Neural cell (in vitro differentiated cells): ENCODE data around the gene TMEM131. TPM values are rescaled to one million over a fixed set of nuclear protein-coding genes. Genes with fewer than 3 reads are reported as not detected.
"Not testable (repeated sequence)": the region's sequence is repeated elsewhere in the genome, so short reads cannot be mapped to it uniquely, and the experiment has no call there.

Experiments
- H2AFZ ChIP-seq: fragments of 200-600, 300-800 bp; sonication (generic), shearing (Covaris generic); 2 replicates; pipeline ENCODE4 v1.6.0; 2014; ENCODE audit warnings: low read depth, mild to moderate bottlenecking, antibody characterized with exemption, low read length, moderate library complexity
- H3F3A ChIP-seq: fragments of 200-600 bp; shearing (Covaris generic); 2 replicates; pipeline ENCODE4 v1.6.1; 2016; ENCODE audit warnings: mild to moderate bottlenecking, moderate library complexity, mixed read lengths, antibody characterized with exemption, low read length; ENCODE audit not compliant: insufficient read depth, poor library complexity, severe bottlenecking
- H3K27ac ChIP-seq: fragments of 200-600, 300-800 bp; sonication (generic), shearing (Covaris generic); 2 replicates; pipeline ENCODE4 v1.5.1; 2014; ENCODE audit warnings: mild to moderate bottlenecking, low read length, moderate library complexity
- H3K27me3 ChIP-seq: fragments of 300-800, 200-600 bp; sonication (generic), shearing (Covaris generic); 2 replicates; pipeline ENCODE4 v1.6.0; 2014; ENCODE audit warnings: mild to moderate bottlenecking, low read depth, low read length, moderate library complexity; ENCODE audit not compliant: insufficient read depth
- H3K36me3 ChIP-seq: fragments of 300-800, 200-600 bp; sonication (generic), shearing (Covaris generic); 2 replicates; pipeline ENCODE4 v1.5.1; 2014; ENCODE audit warnings: mild to moderate bottlenecking, antibody characterized with exemption, low read length, moderate library complexity; ENCODE audit not compliant: insufficient read depth
- H3K4me2 ChIP-seq: fragments of 300-800, 200-600 bp; sonication (generic), shearing (Covaris generic); 2 replicates; pipeline ENCODE4 v1.6.0; 2014; ENCODE audit warnings: mild to moderate bottlenecking, low read length
- H3K4me3 ChIP-seq: fragments of 300-800, 200-600 bp; sonication (generic), shearing (Covaris generic); 2 replicates; pipeline ENCODE4 v1.5.1; 2014; ENCODE audit warnings: mild to moderate bottlenecking, low read length, moderate library complexity
- H3K79me2 ChIP-seq: fragments of 200-600 bp; shearing (Covaris generic); replicated peaks from 2 replicates; pipeline ENCODE4 v1.6.0; 2014; ENCODE audit warnings: mild to moderate bottlenecking, low read length, moderate library complexity; ENCODE audit not compliant: insufficient read depth
- H3K9ac ChIP-seq: fragments of 300-800, 200-600 bp; sonication (generic), shearing (Covaris generic); 2 replicates; pipeline ENCODE4 v1.6.1; 2016; ENCODE audit warnings: mild to moderate bottlenecking, low read length, mixed read lengths
- H3K9me2 ChIP-seq: fragments of 200-600 bp; shearing (Covaris generic); 2 replicates; pipeline ENCODE4 v1.6.1; 2016; ENCODE audit warnings: mild to moderate bottlenecking, low read length, mixed read lengths; ENCODE audit not compliant: insufficient read depth
- H3K9me3 ChIP-seq: fragments of 200-600, 300-800 bp; sonication (generic), shearing (Covaris generic); 2 replicates; pipeline ENCODE4 v1.6.1; 2016; ENCODE audit warnings: mild to moderate bottlenecking, mixed run types, low read length, moderate library complexity, mixed read lengths
- H4K20me1 ChIP-seq: fragments of 200-600 bp; shearing (Covaris generic); 2 replicates; pipeline ENCODE4 v1.6.1; 2016; ENCODE audit warnings: mild to moderate bottlenecking, mixed run types; ENCODE audit not compliant: insufficient read depth
- EP300 ChIP-seq: fragments of 450-650 bp; conservative IDR thresholded peaks from 2 replicates; pipeline ENCODE4 v1.6.1; 2014; ENCODE audit warnings: antibody characterized with exemption, mild to moderate bottlenecking, moderate library complexity; ENCODE audit not compliant: poor library complexity, severe bottlenecking
- EZH2 ChIP-seq: fragments of 200-600, 300-800 bp; shearing (Covaris generic), sonication (generic); IDR thresholded peaks from 2 replicates; pipeline ENCODE4 v1.6.1; 2014; ENCODE audit warnings: antibody characterized with exemption, low read length, borderline replicate concordance, mild to moderate bottlenecking; ENCODE audit not compliant: insufficient read depth, poor library complexity, severe bottlenecking
- MXI1 ChIP-seq: fragments of 450-650 bp; conservative IDR thresholded peaks from 2 replicates; pipeline ENCODE4 v1.6.1; 2014; ENCODE audit warnings: antibody characterized with exemption, mild to moderate bottlenecking; ENCODE audit not compliant: poor library complexity, severe bottlenecking
- POLR2AphosphoS5 ChIP-seq: IDR thresholded peaks from 2 replicates; pipeline ENCODE4 v1.6.1; 2012
- RAD21 ChIP-seq: fragments of 450-650 bp; conservative IDR thresholded peaks from 2 replicates; pipeline ENCODE4 v1.6.1; 2014; ENCODE audit warnings: antibody characterized with exemption, mild to moderate bottlenecking, moderate library complexity
- SMC3 ChIP-seq: fragments of 450-650 bp; conservative IDR thresholded peaks from 2 replicates; pipeline ENCODE4 v1.6.1; 2014; ENCODE audit warnings: antibody characterized with exemption, mild to moderate bottlenecking, moderate library complexity; ENCODE audit not compliant: poor library complexity
- TAF1 ChIP-seq: IDR thresholded peaks from 2 replicates; pipeline ENCODE4 v1.6.1; 2012; ENCODE audit warnings: low read depth
- polyA plus RNA-seq: library from polyadenylated mRNA; depleted of rRNA; stranded (reverse); fragments of >200 nt; gene quantifications from 2 replicates; pipeline ENCODE4 v1.2.3, GENCODE V29; 2014
- TF ChIP-seq, protein P1 (sequence below): IDR thresholded peaks from 2 replicates; pipeline ENCODE4 v1.6.1; 2012; ENCODE audit warnings: borderline replicate concordance
- TF ChIP-seq, protein P2 (sequence below): fragments of 450-650 bp; IDR thresholded peaks from 2 replicates; pipeline ENCODE4 v1.5.1; 2014; ENCODE audit warnings: antibody characterized with exemption, mild to moderate bottlenecking, moderate library complexity; ENCODE audit not compliant: poor library complexity, severe bottlenecking

The TMEM131 gene
- polyA plus RNA-seq, 1 donor from 2014 or later = 9.6 TPM

DNA sequence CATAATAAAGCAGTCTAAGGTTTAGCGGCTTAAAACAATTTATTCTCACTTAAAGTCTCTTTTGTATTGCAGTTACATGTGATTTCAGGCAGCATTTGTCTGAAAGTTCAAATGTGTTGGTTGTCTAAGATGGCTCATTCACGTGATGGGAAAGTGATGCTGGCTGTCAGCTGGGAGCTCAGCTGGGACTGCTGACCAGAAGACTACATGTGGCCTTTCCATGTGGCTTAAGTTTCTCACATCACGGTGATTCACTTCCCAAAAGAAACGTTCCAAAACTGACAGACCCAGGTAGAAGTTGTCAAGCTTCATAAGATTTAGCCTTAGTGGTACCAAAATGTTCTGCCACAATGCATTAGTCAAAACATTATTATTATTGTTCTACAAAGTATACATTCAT, 76.9 kb downstream of the TMEM131 start:
- Histone ChIP-seq H2AFZ (no peak overlapping the region), H3F3A (no peaks in the 10 kb centered on the region), H3K4me2 (no peak overlapping the region), H3K36me3 (no peaks in the 10 kb centered on the region), H3K9me3 (no peaks in the 10 kb centered on the region), H3K27ac (no peak overlapping the region), H3K9me2 (no peaks in the 10 kb centered on the region), H3K9ac (no peak overlapping the region), H3K27me3 (no peaks in the 10 kb centered on the region), H3K79me2 (peaks cover 13% of the 10 kb centered on the region), H3K4me3 (no peak overlapping the region), H4K20me1 (no peaks in the 10 kb centered on the region)
- TF ChIP-seq RAD21 (no peak), EZH2 (no peak), SMC3 (no peak), TAF1 (no peak), EP300 (no peak), MXI1 (no peak), POLR2AphosphoS5 (no peak)
- TF ChIP-seq, protein P1, sequence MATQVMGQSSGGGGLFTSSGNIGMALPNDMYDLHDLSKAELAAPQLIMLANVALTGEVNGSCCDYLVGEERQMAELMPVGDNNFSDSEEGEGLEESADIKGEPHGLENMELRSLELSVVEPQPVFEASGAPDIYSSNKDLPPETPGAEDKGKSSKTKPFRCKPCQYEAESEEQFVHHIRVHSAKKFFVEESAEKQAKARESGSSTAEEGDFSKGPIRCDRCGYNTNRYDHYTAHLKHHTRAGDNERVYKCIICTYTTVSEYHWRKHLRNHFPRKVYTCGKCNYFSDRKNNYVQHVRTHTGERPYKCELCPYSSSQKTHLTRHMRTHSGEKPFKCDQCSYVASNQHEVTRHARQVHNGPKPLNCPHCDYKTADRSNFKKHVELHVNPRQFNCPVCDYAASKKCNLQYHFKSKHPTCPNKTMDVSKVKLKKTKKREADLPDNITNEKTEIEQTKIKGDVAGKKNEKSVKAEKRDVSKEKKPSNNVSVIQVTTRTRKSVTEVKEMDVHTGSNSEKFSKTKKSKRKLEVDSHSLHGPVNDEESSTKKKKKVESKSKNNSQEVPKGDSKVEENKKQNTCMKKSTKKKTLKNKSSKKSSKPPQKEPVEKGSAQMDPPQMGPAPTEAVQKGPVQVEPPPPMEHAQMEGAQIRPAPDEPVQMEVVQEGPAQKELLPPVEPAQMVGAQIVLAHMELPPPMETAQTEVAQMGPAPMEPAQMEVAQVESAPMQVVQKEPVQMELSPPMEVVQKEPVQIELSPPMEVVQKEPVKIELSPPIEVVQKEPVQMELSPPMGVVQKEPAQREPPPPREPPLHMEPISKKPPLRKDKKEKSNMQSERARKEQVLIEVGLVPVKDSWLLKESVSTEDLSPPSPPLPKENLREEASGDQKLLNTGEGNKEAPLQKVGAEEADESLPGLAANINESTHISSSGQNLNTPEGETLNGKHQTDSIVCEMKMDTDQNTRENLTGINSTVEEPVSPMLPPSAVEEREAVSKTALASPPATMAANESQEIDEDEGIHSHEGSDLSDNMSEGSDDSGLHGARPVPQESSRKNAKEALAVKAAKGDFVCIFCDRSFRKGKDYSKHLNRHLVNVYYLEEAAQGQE = no peak
- TF ChIP-seq, protein P2, sequence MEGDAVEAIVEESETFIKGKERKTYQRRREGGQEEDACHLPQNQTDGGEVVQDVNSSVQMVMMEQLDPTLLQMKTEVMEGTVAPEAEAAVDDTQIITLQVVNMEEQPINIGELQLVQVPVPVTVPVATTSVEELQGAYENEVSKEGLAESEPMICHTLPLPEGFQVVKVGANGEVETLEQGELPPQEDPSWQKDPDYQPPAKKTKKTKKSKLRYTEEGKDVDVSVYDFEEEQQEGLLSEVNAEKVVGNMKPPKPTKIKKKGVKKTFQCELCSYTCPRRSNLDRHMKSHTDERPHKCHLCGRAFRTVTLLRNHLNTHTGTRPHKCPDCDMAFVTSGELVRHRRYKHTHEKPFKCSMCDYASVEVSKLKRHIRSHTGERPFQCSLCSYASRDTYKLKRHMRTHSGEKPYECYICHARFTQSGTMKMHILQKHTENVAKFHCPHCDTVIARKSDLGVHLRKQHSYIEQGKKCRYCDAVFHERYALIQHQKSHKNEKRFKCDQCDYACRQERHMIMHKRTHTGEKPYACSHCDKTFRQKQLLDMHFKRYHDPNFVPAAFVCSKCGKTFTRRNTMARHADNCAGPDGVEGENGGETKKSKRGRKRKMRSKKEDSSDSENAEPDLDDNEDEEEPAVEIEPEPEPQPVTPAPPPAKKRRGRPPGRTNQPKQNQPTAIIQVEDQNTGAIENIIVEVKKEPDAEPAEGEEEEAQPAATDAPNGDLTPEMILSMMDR = no peak

DNA sequence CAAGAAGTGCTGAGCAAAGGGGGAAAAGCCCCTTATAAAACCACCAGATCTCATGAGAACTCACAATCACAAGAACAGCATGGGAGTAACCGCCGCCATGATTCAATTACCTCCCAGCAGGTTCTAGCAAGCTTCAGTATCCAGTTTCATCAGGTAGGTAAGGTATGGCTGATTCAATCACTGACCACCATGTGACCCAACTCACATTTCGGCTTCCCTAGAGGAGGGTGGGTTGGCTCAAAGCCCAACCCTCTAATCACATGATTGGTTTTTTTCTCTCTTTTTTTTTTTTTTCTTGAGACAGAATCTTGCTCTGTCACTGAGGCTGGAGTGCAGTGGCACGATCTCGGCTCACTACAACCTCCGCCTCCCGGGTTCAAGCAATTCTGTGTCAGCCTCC, 78.1 kb downstream of the TMEM131 start:
- not testable (repeated sequence) for H2AFZ ChIP-seq, H3K9me3 ChIP-seq, H3K36me3 ChIP-seq, H3K27me3 ChIP-seq, H3K9ac ChIP-seq, H3K9me2 ChIP-seq, H3F3A ChIP-seq, H4K20me1 ChIP-seq, H3K4me2 ChIP-seq, H3K4me3 ChIP-seq, H3K27ac ChIP-seq
- H3K79me2 ChIP-seq = peaks cover 13% of the 10 kb centered on the region

GRCh38 chr2:97914691-97915213, 81.0 kb downstream of the TMEM131 start:
- Histone ChIP-seq H2AFZ (no peak overlapping the region), H3K9me2 (no peaks in the 10 kb centered on the region), H3K36me3 (no peaks in the 10 kb centered on the region), H3K79me2 (peaks cover 17% of the 10 kb centered on the region), H3K4me3 (no peak overlapping the region), H3K9me3 (no peaks in the 10 kb centered on the region), H4K20me1 (no peaks in the 10 kb centered on the region), H3K27me3 (no peaks in the 10 kb centered on the region), H3K4me2 (no peak overlapping the region), H3K27ac (no peak overlapping the region), H3K9ac (no peak overlapping the region), H3F3A (no peaks in the 10 kb centered on the region)
- TF ChIP-seq EP300 (no peak), POLR2AphosphoS5 (no peak), MXI1 (no peak), EZH2 (no peak), RAD21 (no peak), SMC3 (no peak), TAF1 (no peak)
- TF ChIP-seq, protein P2 = no peak
- TF ChIP-seq, protein P1 = no peak
